Medulla oblongata (tissue), 1 donor: Measurements from ENCODE around the gene SNX11.

Source experiments
- DNase-seq: peaks from one replicate; pipeline ENCODE4 v3.0.0-alpha.2; 2015; ENCODE audit errors: extremely low spot score

SNX11 gene

DNA sequence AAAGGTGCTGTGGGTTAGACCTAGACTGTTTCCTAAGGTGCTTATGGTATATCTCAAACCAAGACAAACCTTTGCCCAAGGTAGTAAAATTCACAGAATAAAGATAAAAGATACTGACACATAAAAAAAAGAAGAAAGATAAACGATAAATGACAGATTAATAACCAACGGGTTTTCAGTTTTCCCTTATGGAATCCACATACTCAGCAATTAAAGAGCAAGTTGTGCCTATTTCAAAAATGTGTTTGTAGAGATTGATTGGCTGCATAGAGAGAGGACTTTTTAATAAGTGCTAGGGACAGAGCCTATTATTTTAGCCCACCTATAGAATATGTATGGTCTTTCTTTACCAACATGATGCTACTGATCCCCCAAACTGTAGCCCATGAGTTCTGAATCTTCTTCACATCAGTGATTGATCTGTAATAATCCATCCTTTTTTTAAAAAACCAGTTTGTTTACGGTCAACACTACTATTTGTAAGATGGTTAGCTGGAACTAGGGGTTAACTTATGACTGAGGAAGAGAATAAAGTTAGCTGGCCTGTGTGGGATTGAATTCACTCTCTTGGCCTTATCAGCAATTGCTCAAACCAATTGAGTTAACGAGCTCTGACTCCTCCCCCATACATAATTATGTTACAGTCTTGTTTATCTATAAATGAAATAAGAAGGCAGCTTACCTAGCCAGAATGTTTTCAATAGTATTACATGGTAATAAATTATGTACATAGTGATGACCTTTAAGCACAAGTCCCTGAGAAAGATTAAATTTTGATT, 53.8 kb downstream of the SNX11 start:
- no peak for DNase-seq

DNA sequence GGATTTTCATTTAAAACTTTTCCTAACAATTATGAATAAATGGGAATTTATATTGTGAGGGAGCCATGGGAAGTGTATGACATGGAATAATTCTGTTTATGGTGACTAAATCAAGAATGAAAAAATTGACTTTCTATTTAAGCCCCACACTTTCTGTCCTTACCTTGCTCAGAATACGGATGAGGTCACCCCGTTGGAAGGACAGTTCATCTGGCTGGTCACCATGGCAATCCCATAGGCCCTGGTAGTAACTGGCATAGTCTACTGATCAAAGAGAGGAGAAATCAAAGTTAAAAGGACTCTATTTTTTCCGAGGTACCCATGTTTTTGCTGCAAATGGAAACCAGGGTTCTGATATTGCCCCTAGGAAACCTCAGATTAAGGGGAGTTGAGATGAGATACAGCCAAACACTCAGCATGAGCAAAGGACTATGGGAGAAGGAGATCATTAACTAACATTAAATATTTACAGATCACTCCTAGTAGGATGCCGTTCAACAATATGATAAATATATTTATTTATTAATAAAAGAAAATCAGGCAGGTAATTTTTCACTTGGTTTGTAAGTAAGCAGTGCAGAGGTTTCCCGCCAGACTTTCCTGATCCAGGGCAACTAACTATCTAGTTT, 54.9 kb downstream of the SNX11 start:
- no peak for DNase-seq

DNA sequence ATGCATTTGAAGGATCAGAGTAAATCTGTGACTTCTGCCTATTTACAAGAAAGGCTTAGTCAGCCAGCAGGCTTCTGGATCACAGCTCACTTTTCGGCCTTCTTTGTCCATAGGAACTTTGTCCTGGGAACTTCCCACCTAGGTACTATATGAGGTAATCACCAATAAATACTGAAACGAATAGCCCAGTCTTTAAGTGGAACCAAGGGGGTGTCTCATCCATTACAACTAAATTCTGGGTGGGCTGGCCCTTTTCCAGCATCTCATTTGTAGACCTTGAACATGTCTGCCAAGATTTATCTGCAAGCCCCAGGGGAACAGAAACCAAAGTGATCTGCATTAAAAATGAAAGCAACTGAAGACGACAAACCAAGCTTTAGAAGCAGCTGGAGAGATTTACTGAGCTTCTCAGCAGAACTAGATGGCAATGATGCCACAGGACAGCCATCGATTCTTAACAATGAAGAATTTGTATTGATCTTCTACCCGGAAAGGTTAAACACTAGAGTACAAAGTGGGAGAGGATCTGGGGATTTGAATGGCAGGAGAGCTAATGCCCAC, 55.5 kb downstream of the SNX11 start:
- no peak for DNase-seq

DNA sequence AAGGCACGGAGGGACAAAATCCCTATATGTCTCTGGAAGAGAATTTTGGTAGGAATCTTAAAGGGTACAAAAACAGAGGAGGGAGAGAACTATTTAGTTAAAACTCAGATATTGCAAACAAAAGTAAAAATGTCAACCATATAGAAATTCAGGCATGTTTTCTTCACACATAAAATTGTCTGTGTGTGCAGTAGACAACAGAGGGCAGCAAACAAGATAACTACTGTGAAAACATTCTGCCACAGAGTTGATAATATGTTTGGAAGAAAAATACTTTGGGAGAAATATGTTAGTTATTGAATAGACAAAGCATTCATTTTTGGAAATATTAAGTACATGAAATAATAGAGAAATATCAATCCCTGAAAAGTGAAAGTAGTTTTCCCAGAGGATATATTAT, 56.2 kb downstream of the SNX11 start:
- no peak for DNase-seq

DNA sequence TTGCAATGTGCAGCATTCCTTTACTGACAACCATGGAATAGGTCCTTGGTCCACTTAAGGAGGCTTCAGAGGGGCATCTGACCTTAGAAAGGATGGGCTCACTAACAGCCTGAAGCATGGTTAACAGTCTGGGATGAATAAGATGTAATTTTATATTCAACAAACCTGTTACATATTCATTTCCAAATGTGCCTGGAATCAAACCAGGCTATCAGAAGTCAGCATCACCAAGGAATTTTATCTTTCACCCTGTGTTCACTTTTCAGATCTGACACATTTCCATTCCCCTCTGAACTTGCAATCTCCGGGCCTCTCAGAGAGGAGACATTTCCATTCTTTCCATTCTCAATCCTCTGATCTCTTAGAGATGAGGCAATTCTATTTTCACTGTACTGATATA, 62.4 kb downstream of the SNX11 start:
- no peak for DNase-seq
